SK-N-SH (cell line): ENCODE results near the gene SSBP1.

Experiments
- CHD2 ChIP-seq: fragments of 150-350 bp; IDR thresholded peaks from 2 replicates; pipeline ENCODE4 v1.6.1; 2018; ENCODE audit warnings: low read length; ENCODE audit not compliant: partially characterized antibody
- CTCF ChIP-seq: fragments of 200-600 bp; sonication (generic); IDR thresholded peaks from 2 replicates; pipeline ENCODE4 v1.6.1; 2017; ENCODE audit warnings: antibody characterized with exemption, mild to moderate bottlenecking, moderate library complexity
- ELF1 ChIP-seq: IDR thresholded peaks from 2 replicates; pipeline ENCODE4 v1.4.0; 2012
- POLR2AphosphoS5 ChIP-seq: IDR thresholded peaks from 2 replicates; pipeline ENCODE4 v1.6.1; 2012; ENCODE audit warnings: low read depth, low read length
- SIN3A ChIP-seq: IDR thresholded peaks from 2 replicates; pipeline ENCODE4 v1.6.1; 2012; ENCODE audit warnings: low read depth, mild to moderate bottlenecking, low read length, moderate library complexity, borderline replicate concordance
- TAF1 ChIP-seq: IDR thresholded peaks from 2 replicates; pipeline ENCODE4 v1.6.1; 2012; ENCODE audit warnings: low read depth, mild to moderate bottlenecking, low read length, moderate library complexity, borderline replicate concordance
- TEAD4 ChIP-seq: IDR thresholded peaks from 2 replicates; pipeline ENCODE4 v1.4.0; 2012; ENCODE audit warnings: mild to moderate bottlenecking, borderline replicate concordance; ENCODE audit not compliant: insufficient read depth

- TF ChIP-seq ELF1 = no peak
- no peak for TF ChIP-seq CTCF
- no peak for TF ChIP-seq POLR2AphosphoS5
- no peak for TF ChIP-seq SIN3A
- TF ChIP-seq TEAD4 = no peak
- no peak for TF ChIP-seq CHD2
- TF ChIP-seq TAF1 = no peak
Measured at GRCh38 chr7:141744131-141744530, 6.0 kb downstream of the SSBP1 start.
